Measurements from ENCODE around the gene ZNF70. TPM values are rescaled to one million over a fixed set of nuclear protein-coding genes. Genes with fewer than 3 reads are reported as not detected.

Gene ZNF70
- total RNA-seq, 2 experiments from 2014 or later, result 1.3 to 1.9 TPM

GRCh38 chr22:23789121-23789520, 38.2 kb upstream of the ZNF70 start:
- Histone ChIP-seq H3K4me3 (ENCODE audit: low read length) (no peak overlapping the region), H3K9me3 (ENCODE audit: control insufficient read depth in 1 of 2, insufficient read depth in 1 of 2, low read length in 2 of 2) (no peaks in the 10 kb centered on the region), H3K27ac (ENCODE audit: low read depth in 1 of 2, low read length in 2 of 2) (no peak overlapping the region), H3K27me3 (ENCODE audit: control insufficient read depth in 1 of 2, insufficient read depth in 2 of 2, low read length in 2 of 2) (no peaks in the 10 kb centered on the region), H3K4me1 (ENCODE audit: insufficient read depth, low read length) (peaks cover 49% of the 10 kb centered on the region), H3K36me3 (ENCODE audit: insufficient read depth, low read length) (peaks cover 32% of the 10 kb centered on the region)
- no peak for TF ChIP-seq CTCF (IDR thresholded peaks at IDR 0.05)
- ATAC-seq (ENCODE audit: poor library complexity) (no peak), DNase-seq (no peak)
- CTCF ChIA-PET, result interaction anchor here (1.9 to 2.2 kb wide), 2 partner anchors 18 to 61 kb away, joined by 6 to 7 read pairs; no protein-coding TSS in a partner anchor
- Mint-ChIP-seq H3K9me3 (no peaks in the 10 kb centered on the region), H3K36me3 (ENCODE audit: low read depth) (peaks cover 42% of the 10 kb centered on the region), H3K4me3 (peak overlapping the region; percentile 67), H3K27me3 (no peaks in the 10 kb centered on the region), H3K27ac (peak overlapping the region; percentile 42), H3K4me1 (ENCODE audit: low read depth) (peaks cover 47% of the 10 kb centered on the region)
- POLR2A ChIA-PET, result interaction anchor here (0.7 to 3.4 kb wide), 3 partner anchors 17 to 93 kb away, joined by 3 to 17 read pairs (median 3); partner anchors contain the start of genes MMP11 and ZNF70
- intact Hi-C loops (cut with DNase I, micrococcal nuclease), result loop anchor here (5.0 to 10.0 kb wide), 4 partner anchors 68 to 226 kb away; partner anchors contain the start of genes CABIN1 (in 2 of the 2) and SLC2A11 (in 1 of the 2)

GRCh38 chr22:23787910-23788309, 37.0 kb upstream of the ZNF70 start:
- intact Hi-C loops (cut with DNase I, micrococcal nuclease), result loop anchor here (1.0 to 10.0 kb wide), 8 partner anchors 16 to 227 kb away; partner anchors contain the start of genes CABIN1 (in 2 of the 2), DERL3 (in 2 of the 2), ZNF70 (in 2 of the 2) and MMP11 (in 1 of the 2)
- H3K27me3 ChIP-seq (ENCODE audit: control insufficient read depth in 1 of 2, insufficient read depth in 2 of 2, low read length in 2 of 2), result no peaks in the 10 kb centered on the region
- H3K36me3 ChIP-seq (ENCODE audit: insufficient read depth, low read length), result peaks cover 21% of the 10 kb centered on the region
- H3K9me3 ChIP-seq (ENCODE audit: control insufficient read depth in 1 of 2, insufficient read depth in 1 of 2, low read length in 2 of 2), result no peaks in the 10 kb centered on the region
- ATAC-seq (ENCODE audit: poor library complexity) (no peak), DNase-seq (no peak)
- no peak for TF ChIP-seq CTCF (IDR thresholded peaks at IDR 0.05)
- H3K4me1 Mint-ChIP-seq (ENCODE audit: low read depth), result peaks cover 45% of the 10 kb centered on the region
- ChIA-PET CTCF (interaction anchor here (1.9 to 2.2 kb wide), 2 partner anchors 17 to 62 kb away, joined by 6 to 7 read pairs; no protein-coding TSS in a partner anchor), POLR2A (interaction anchor here (0.6 to 3.4 kb wide), 6 partner anchors 15 to 226 kb away, joined by 3 to 23 read pairs (median 8); partner anchors contain the start of genes C22orf15, MMP11, SLC2A11 and ZNF70)
- H3K9me3 Mint-ChIP-seq, result no peaks in the 10 kb centered on the region
- peak overlapping the region; percentile 83 for H3K4me3 ChIP-seq (ENCODE audit: low read length)
- peaks cover 31% of the 10 kb centered on the region for H3K36me3 Mint-ChIP-seq (ENCODE audit: low read depth)
- H3K4me3 Mint-ChIP-seq, result peak overlapping the region; percentile 91
- H3K27me3 Mint-ChIP-seq, result no peaks in the 10 kb centered on the region
- peak overlapping the region; percentile 90 for H3K27ac Mint-ChIP-seq
- peak overlapping the region; percentile 70 to 98 for H3K27ac ChIP-seq (ENCODE audit: low read depth in 1 of 2, low read length in 2 of 2)
- peaks cover 52% of the 10 kb centered on the region for H3K4me1 ChIP-seq (ENCODE audit: insufficient read depth, low read length)

GRCh38 chr22:23787600-23787896, 36.6 kb upstream of the ZNF70 start:
- Mint-ChIP-seq H3K4me1 (ENCODE audit: low read depth) (peaks cover 41% of the 10 kb centered on the region), H3K9me3 (no peaks in the 10 kb centered on the region), H3K27ac (peak overlapping the region; percentile 90), H3K27me3 (no peaks in the 10 kb centered on the region), H3K36me3 (ENCODE audit: low read depth) (peaks cover 28% of the 10 kb centered on the region), H3K4me3 (peak overlapping the region; percentile 91)
- intact Hi-C loops (cut with DNase I, micrococcal nuclease), result loop anchor here (1.0 to 10.0 kb wide), 8 partner anchors 15 to 227 kb away; partner anchors contain the start of genes CABIN1 (in 2 of the 2), DERL3 (in 2 of the 2), ZNF70 (in 2 of the 2) and MMP11 (in 1 of the 2)
- H3K9me3 ChIP-seq (ENCODE audit: control insufficient read depth in 1 of 2, insufficient read depth in 1 of 2, low read length in 2 of 2), result no peaks in the 10 kb centered on the region
- ATAC-seq (ENCODE audit: poor library complexity), result peak; percentile 38
- H3K4me1 ChIP-seq (ENCODE audit: insufficient read depth, low read length), result peaks cover 50% of the 10 kb centered on the region
- ChIA-PET POLR2A (interaction anchor here (0.6 to 3.4 kb wide), 11 partner anchors 15 to 225 kb away, joined by 4 to 23 read pairs (median 8); partner anchors contain the start of genes C22orf15, CABIN1, CHCHD10 and MIF), CTCF (interaction anchor here (1.9 kb wide), 1 partner anchor 62 kb away, joined by 6 read pairs; no protein-coding TSS in a partner anchor)
- peak overlapping the region; percentile 70 to 98 for H3K27ac ChIP-seq (ENCODE audit: low read depth in 1 of 2, low read length in 2 of 2)
- H3K27me3 ChIP-seq (ENCODE audit: control insufficient read depth in 1 of 2, insufficient read depth in 2 of 2, low read length in 2 of 2), result no peaks in the 10 kb centered on the region
- peak overlapping the region; percentile 83 for H3K4me3 ChIP-seq (ENCODE audit: low read length)
- DNase-seq, result no peak
- TF ChIP-seq CTCF (IDR thresholded peaks at IDR 0.05), result no peak
- peaks cover 18% of the 10 kb centered on the region for H3K36me3 ChIP-seq (ENCODE audit: insufficient read depth, low read length)

All from CD4-positive, alpha-beta T cell (primary cell).